Omental fat pad (tissue), 4 donors: ENCODE measurements around the gene SCFD2. TPM values are rescaled to one million over a fixed set of nuclear protein-coding genes. Genes with fewer than 3 reads are reported as not detected.
"Not testable (repeated sequence)": the region's sequence is repeated elsewhere in the genome, so short reads cannot be mapped to it uniquely, and the experiment has no call there.

ENCODE experiments used
- ATAC-seq: fragments of 150-250 bp; one replicate; pipeline ENCODE4 v1.9.1; 2016; ENCODE audit warnings: mild to moderate bottlenecking, moderate library complexity; ENCODE audit not compliant: low FRiP score
- DNase-seq: peaks from one replicate; pipeline ENCODE4 v3.0.0-alpha.2; 2019; ENCODE audit warnings: low spot score
- CTCF ChIP-seq, 3 donors: fragments of 450-650 bp; IDR thresholded peaks; one replicate each; pipeline ENCODE4 v1.5.1; 2016 to 2017; ENCODE audit warnings: antibody characterized with exemption in 3 of 3, mild to moderate bottlenecking in 3 of 3, moderate library complexity in 2 of 3
- total RNA-seq, 4 donors: library from RNA; depleted of rRNA; stranded (reverse); fragments of >200 nt; gene quantifications; one replicate each; pipeline ENCODE4 v1.1.0, GENCODE V29; 2016

SCFD2 gene
- total RNA-seq, 4 donors from 2014 or later = 26.4 to 65.6 (median 28.4) TPM

- no peak for DNase-seq
- peak; percentile 29 for ATAC-seq
- TF ChIP-seq CTCF (IDR thresholded peaks at IDR 0.05) = no peak
Observed at GRCh38 chr4:53361451-53361850, 4.4 kb downstream of the SCFD2 start.

GRCh38 chr4:53355930-53356521 lies 9.8 kb downstream of the SCFD2 start:
- no peak for DNase-seq
- ATAC-seq = no peak
- TF ChIP-seq CTCF (IDR thresholded peaks at IDR 0.05) = no peak

- TF ChIP-seq CTCF (IDR thresholded peaks at IDR 0.05) = no peak
- DNase-seq (no peak), ATAC-seq (no peak)
Observed at GRCh38 chr4:53354012-53354722, 11.7 kb downstream of the SCFD2 start.

GRCh38 chr4:53349091-53349491 lies 16.8 kb downstream of the SCFD2 start:
- no peak for TF ChIP-seq CTCF (IDR thresholded peaks at IDR 0.05)
- DNase-seq = no peak
- ATAC-seq = no peak

- no peak for ATAC-seq
- TF ChIP-seq CTCF (IDR thresholded peaks at IDR 0.05) = no peak
Observed at GRCh38 chr4:53348046-53348445, 17.8 kb downstream of the SCFD2 start.

GRCh38 chr4:53346920-53347852 lies 18.7 kb downstream of the SCFD2 start:
- no peak for TF ChIP-seq CTCF (IDR thresholded peaks at IDR 0.05)
- peak; percentile 44 for ATAC-seq
- no peak for DNase-seq

More at GRCh38 chr4:53348046-53348445, 17.8 kb downstream of the SCFD2 start:
- DNase-seq = no peak

- not testable (repeated sequence) for DNase-seq, ATAC-seq
Observed at GRCh38 chr4:53346392-53346791, 19.5 kb downstream of the SCFD2 start.

- DNase-seq, ATAC-seq: not testable (repeated sequence)
Observed at GRCh38 chr4:53340145-53340544, 25.7 kb downstream of the SCFD2 start.

GRCh38 chr4:53334916-53335315 lies 30.9 kb downstream of the SCFD2 start:
- ATAC-seq, DNase-seq: not testable (repeated sequence)
